ENCODE results near the gene DBH.

DNA sequence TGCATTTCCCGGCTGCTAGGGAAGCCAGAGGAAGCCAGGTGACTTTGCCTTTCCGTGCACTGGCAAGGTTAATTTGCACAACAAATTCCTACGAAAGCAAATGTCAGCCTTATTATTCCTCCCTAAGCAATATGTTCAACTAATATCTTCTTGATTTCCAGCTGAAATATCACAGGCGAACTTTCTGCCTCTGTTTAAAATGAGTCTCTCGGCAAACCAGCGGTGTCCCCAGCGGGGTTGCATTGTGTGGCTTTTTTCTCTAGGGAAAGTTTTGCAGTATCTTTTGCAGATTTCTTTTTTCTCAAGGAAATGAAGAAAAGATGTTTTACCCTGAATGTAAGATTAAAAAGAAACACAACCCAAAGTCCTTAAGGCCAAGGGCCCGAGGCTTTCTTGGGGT is 1.9 kb downstream of the DBH start:
- TF ChIP-seq, protein P1, sequence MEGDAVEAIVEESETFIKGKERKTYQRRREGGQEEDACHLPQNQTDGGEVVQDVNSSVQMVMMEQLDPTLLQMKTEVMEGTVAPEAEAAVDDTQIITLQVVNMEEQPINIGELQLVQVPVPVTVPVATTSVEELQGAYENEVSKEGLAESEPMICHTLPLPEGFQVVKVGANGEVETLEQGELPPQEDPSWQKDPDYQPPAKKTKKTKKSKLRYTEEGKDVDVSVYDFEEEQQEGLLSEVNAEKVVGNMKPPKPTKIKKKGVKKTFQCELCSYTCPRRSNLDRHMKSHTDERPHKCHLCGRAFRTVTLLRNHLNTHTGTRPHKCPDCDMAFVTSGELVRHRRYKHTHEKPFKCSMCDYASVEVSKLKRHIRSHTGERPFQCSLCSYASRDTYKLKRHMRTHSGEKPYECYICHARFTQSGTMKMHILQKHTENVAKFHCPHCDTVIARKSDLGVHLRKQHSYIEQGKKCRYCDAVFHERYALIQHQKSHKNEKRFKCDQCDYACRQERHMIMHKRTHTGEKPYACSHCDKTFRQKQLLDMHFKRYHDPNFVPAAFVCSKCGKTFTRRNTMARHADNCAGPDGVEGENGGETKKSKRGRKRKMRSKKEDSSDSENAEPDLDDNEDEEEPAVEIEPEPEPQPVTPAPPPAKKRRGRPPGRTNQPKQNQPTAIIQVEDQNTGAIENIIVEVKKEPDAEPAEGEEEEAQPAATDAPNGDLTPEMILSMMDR (optimal IDR thresholded peaks at IDR 0.05 in 1 of 3, IDR thresholded peaks at IDR 0.05 in 1 of 3, conservative IDR thresholded peaks at IDR 0.05 in 1 of 3; ENCODE audit: extremely low read depth in 1 of 3, insufficient read depth in 2 of 3, low read length in 3 of 3): no peak
- TF ChIP-seq EZH2 (IDR thresholded peaks at IDR 0.05; ENCODE audit: low read length): no peak

Measured in keratinocyte (primary cell).